Right lobe of liver (tissue), 4 donors: ENCODE measurements around the gene CAMKMT.

Experiments used
- POLR2A ChIP-seq: fragments of 450-650 bp; IDR thresholded peaks from one replicate; pipeline ENCODE4 v1.6.1; 2017; ENCODE audit warnings: antibody characterized with exemption, mild to moderate bottlenecking
- TF ChIP-seq, protein P1 (sequence below), 4 donors: fragments of 200-600 bp in 3 of 4; fragments of 450-650 bp in 1 of 4; IDR thresholded peaks; one replicate each; pipeline versions ENCODE4 v1.5.1 to v1.8.0; 2016 to 2022; ENCODE audit warnings: antibody characterized with exemption in 4 of 4, mild to moderate bottlenecking in 2 of 4
- donor health status: DM: no; HTN: no; CAD: no.
- donor health status: DM: no; HTN: no; CAD: no.
- donor health status: DM: no; HTN: yes; CAD: no.

DNA sequence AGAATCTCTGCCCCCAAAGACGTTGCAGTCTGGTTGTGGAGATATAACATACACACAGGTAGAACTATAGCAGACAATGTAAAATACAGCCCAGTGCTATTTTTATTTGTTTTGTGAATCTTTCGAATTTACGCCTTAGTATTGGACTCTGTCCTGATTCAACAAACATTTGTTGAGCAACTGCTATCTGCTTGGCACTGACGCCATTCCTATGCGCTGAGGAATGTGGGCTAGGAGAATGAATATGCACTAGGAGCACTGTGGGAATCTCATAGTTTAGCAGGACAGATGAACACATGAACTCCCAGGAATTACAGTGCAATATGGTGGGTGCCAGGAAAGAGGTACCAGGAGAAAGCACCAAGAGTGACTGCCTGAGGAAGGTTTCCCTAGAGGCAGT is 398.1 kb downstream of the CAMKMT start:
- TF ChIP-seq, protein P1, sequence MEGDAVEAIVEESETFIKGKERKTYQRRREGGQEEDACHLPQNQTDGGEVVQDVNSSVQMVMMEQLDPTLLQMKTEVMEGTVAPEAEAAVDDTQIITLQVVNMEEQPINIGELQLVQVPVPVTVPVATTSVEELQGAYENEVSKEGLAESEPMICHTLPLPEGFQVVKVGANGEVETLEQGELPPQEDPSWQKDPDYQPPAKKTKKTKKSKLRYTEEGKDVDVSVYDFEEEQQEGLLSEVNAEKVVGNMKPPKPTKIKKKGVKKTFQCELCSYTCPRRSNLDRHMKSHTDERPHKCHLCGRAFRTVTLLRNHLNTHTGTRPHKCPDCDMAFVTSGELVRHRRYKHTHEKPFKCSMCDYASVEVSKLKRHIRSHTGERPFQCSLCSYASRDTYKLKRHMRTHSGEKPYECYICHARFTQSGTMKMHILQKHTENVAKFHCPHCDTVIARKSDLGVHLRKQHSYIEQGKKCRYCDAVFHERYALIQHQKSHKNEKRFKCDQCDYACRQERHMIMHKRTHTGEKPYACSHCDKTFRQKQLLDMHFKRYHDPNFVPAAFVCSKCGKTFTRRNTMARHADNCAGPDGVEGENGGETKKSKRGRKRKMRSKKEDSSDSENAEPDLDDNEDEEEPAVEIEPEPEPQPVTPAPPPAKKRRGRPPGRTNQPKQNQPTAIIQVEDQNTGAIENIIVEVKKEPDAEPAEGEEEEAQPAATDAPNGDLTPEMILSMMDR (IDR thresholded peaks at IDR 0.05) = no peak
- TF ChIP-seq POLR2A = no peak
